HEK293 (cell line): ENCODE measurements around the gene DPM2.

Experiments
- ZNF214 ChIP-seq: fragments of 450-650 bp; formaldehyde crosslinking; IDR thresholded peaks from 2 replicates; pipeline ENCODE4 v1.5.1; 2017; ENCODE audit warnings: missing biosample characterization, mild to moderate bottlenecking, missing genetic modification characterization, borderline replicate concordance
- ZNF660 ChIP-seq: fragments of 450-650 bp; IDR thresholded peaks from 2 replicates; pipeline ENCODE4 v1.5.1; 2018; ENCODE audit warnings: missing biosample characterization, mild to moderate bottlenecking, missing genetic modification characterization
- TF ChIP-seq, protein P1 (sequence below): fragments of 450-650 bp; formaldehyde crosslinking; IDR thresholded peaks from 2 replicates; pipeline ENCODE4 v1.5.1; 2016; ENCODE audit warnings: missing biosample characterization, missing genetic modification characterization

DNA sequence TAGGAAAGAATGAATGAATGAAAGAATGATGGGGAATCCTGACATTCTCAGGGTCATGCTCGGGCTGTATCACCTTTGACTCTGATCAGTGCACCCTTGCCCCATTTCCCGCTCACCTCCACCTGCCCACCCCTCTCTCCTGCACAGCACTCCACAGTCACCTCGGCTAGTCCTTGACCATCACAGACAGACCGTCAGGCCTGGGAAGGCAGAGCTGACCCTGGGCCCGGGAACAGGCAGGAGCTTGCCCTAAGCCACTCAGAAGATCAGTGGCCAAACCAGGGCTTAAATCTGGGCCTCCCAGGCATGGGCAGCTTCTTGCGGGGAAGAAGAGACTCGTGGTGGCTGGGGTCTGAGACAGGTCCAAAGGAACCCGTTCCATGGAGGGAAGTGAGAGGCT, 41.8 kb downstream of the DPM2 start:
- TF ChIP-seq ZNF214 (tag by site-specific recombination): no peak
- TF ChIP-seq, protein P1, sequence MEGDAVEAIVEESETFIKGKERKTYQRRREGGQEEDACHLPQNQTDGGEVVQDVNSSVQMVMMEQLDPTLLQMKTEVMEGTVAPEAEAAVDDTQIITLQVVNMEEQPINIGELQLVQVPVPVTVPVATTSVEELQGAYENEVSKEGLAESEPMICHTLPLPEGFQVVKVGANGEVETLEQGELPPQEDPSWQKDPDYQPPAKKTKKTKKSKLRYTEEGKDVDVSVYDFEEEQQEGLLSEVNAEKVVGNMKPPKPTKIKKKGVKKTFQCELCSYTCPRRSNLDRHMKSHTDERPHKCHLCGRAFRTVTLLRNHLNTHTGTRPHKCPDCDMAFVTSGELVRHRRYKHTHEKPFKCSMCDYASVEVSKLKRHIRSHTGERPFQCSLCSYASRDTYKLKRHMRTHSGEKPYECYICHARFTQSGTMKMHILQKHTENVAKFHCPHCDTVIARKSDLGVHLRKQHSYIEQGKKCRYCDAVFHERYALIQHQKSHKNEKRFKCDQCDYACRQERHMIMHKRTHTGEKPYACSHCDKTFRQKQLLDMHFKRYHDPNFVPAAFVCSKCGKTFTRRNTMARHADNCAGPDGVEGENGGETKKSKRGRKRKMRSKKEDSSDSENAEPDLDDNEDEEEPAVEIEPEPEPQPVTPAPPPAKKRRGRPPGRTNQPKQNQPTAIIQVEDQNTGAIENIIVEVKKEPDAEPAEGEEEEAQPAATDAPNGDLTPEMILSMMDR (tag by site-specific recombination): no peak
- TF ChIP-seq ZNF660 (tag by site-specific recombination): no peak
